Thyroid gland (tissue), 4 donors: ENCODE data around the gene LXN.

Source experiments
- POLR2A ChIP-seq, 2 donors: fragments of 450-650 bp; IDR thresholded peaks; one replicate each; pipeline ENCODE4 v1.6.1; 2017; ENCODE audit warnings: antibody characterized with exemption in 2 of 2, mild to moderate bottlenecking in 2 of 2, moderate library complexity in 1 of 2
- TF ChIP-seq, protein P1 (sequence below), 6 experiments: fragments of 200-600 bp in 3 of 6; fragments of 450-650 bp in 3 of 6; sonication (generic) in 3 of 6; IDR thresholded peaks; one replicate each; pipeline ENCODE4 v1.5.1; 2016 to 2019; ENCODE audit warnings: antibody characterized with exemption in 6 of 6, mild to moderate bottlenecking in 2 of 6, inconsistent platforms in 1 of 6, moderate library complexity in 1 of 6

DNA sequence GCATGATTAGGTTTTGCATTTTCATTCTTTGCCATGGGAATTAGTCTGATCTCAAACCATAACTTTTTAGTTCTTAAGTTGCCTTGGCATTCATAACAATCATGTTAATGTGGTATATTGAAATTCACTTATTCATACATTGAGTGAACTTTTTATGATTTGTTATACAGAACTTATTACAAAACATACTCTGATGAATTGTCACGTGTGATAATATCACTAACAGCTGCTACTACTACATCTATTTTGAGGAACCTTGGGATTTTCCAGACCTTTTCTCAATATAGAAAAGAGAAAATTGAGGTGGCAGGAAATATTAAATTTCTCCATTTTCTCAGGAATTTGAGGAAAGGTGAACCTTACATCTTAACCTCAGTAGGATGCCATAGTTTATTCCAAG is 9.2 kb downstream of the LXN start:
- TF ChIP-seq, protein P1, sequence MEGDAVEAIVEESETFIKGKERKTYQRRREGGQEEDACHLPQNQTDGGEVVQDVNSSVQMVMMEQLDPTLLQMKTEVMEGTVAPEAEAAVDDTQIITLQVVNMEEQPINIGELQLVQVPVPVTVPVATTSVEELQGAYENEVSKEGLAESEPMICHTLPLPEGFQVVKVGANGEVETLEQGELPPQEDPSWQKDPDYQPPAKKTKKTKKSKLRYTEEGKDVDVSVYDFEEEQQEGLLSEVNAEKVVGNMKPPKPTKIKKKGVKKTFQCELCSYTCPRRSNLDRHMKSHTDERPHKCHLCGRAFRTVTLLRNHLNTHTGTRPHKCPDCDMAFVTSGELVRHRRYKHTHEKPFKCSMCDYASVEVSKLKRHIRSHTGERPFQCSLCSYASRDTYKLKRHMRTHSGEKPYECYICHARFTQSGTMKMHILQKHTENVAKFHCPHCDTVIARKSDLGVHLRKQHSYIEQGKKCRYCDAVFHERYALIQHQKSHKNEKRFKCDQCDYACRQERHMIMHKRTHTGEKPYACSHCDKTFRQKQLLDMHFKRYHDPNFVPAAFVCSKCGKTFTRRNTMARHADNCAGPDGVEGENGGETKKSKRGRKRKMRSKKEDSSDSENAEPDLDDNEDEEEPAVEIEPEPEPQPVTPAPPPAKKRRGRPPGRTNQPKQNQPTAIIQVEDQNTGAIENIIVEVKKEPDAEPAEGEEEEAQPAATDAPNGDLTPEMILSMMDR (IDR thresholded peaks at IDR 0.05): no peak
- TF ChIP-seq POLR2A (IDR thresholded peaks at IDR 0.05): no peak
